Neural cell (in vitro differentiated cells): ENCODE results near the gene CCDC74B. TPM values are rescaled to one million over a fixed set of nuclear protein-coding genes. Genes with fewer than 3 reads are reported as not detected.
"Not testable (repeated sequence)": the region's sequence is repeated elsewhere in the genome, so short reads cannot be mapped to it uniquely, and the experiment has no call there.

Experiments used
- H2AFZ ChIP-seq: fragments of 200-600, 300-800 bp; sonication (generic), shearing (Covaris generic); 2 replicates; pipeline ENCODE4 v1.6.0; 2014; ENCODE audit warnings: low read depth, mild to moderate bottlenecking, antibody characterized with exemption, low read length, moderate library complexity
- H3F3A ChIP-seq: fragments of 200-600 bp; shearing (Covaris generic); 2 replicates; pipeline ENCODE4 v1.6.1; 2016; ENCODE audit warnings: mild to moderate bottlenecking, moderate library complexity, mixed read lengths, antibody characterized with exemption, low read length; ENCODE audit not compliant: insufficient read depth, poor library complexity, severe bottlenecking
- H3K27ac ChIP-seq: fragments of 200-600, 300-800 bp; sonication (generic), shearing (Covaris generic); 2 replicates; pipeline ENCODE4 v1.5.1; 2014; ENCODE audit warnings: mild to moderate bottlenecking, low read length, moderate library complexity
- H3K27me3 ChIP-seq: fragments of 300-800, 200-600 bp; sonication (generic), shearing (Covaris generic); 2 replicates; pipeline ENCODE4 v1.6.0; 2014; ENCODE audit warnings: mild to moderate bottlenecking, low read depth, low read length, moderate library complexity; ENCODE audit not compliant: insufficient read depth
- H3K36me3 ChIP-seq: fragments of 300-800, 200-600 bp; sonication (generic), shearing (Covaris generic); 2 replicates; pipeline ENCODE4 v1.5.1; 2014; ENCODE audit warnings: mild to moderate bottlenecking, antibody characterized with exemption, low read length, moderate library complexity; ENCODE audit not compliant: insufficient read depth
- H3K4me2 ChIP-seq: fragments of 300-800, 200-600 bp; sonication (generic), shearing (Covaris generic); 2 replicates; pipeline ENCODE4 v1.6.0; 2014; ENCODE audit warnings: mild to moderate bottlenecking, low read length
- H3K4me3 ChIP-seq: fragments of 300-800, 200-600 bp; sonication (generic), shearing (Covaris generic); 2 replicates; pipeline ENCODE4 v1.5.1; 2014; ENCODE audit warnings: mild to moderate bottlenecking, low read length, moderate library complexity
- H3K79me2 ChIP-seq: fragments of 200-600 bp; shearing (Covaris generic); replicated peaks from 2 replicates; pipeline ENCODE4 v1.6.0; 2014; ENCODE audit warnings: mild to moderate bottlenecking, low read length, moderate library complexity; ENCODE audit not compliant: insufficient read depth
- H3K9ac ChIP-seq: fragments of 300-800, 200-600 bp; sonication (generic), shearing (Covaris generic); 2 replicates; pipeline ENCODE4 v1.6.1; 2016; ENCODE audit warnings: mild to moderate bottlenecking, low read length, mixed read lengths
- H3K9me2 ChIP-seq: fragments of 200-600 bp; shearing (Covaris generic); 2 replicates; pipeline ENCODE4 v1.6.1; 2016; ENCODE audit warnings: mild to moderate bottlenecking, low read length, mixed read lengths; ENCODE audit not compliant: insufficient read depth
- H3K9me3 ChIP-seq: fragments of 200-600, 300-800 bp; sonication (generic), shearing (Covaris generic); 2 replicates; pipeline ENCODE4 v1.6.1; 2016; ENCODE audit warnings: mild to moderate bottlenecking, mixed run types, low read length, moderate library complexity, mixed read lengths
- H4K20me1 ChIP-seq: fragments of 200-600 bp; shearing (Covaris generic); 2 replicates; pipeline ENCODE4 v1.6.1; 2016; ENCODE audit warnings: mild to moderate bottlenecking, mixed run types; ENCODE audit not compliant: insufficient read depth
- polyA plus RNA-seq: library from polyadenylated mRNA; depleted of rRNA; stranded (reverse); fragments of >200 nt; gene quantifications from 2 replicates; pipeline ENCODE4 v1.2.3, GENCODE V29; 2014

The CCDC74B gene
- polyA plus RNA-seq, 1 donor from 2014 or later: 24.2 TPM

DNA sequence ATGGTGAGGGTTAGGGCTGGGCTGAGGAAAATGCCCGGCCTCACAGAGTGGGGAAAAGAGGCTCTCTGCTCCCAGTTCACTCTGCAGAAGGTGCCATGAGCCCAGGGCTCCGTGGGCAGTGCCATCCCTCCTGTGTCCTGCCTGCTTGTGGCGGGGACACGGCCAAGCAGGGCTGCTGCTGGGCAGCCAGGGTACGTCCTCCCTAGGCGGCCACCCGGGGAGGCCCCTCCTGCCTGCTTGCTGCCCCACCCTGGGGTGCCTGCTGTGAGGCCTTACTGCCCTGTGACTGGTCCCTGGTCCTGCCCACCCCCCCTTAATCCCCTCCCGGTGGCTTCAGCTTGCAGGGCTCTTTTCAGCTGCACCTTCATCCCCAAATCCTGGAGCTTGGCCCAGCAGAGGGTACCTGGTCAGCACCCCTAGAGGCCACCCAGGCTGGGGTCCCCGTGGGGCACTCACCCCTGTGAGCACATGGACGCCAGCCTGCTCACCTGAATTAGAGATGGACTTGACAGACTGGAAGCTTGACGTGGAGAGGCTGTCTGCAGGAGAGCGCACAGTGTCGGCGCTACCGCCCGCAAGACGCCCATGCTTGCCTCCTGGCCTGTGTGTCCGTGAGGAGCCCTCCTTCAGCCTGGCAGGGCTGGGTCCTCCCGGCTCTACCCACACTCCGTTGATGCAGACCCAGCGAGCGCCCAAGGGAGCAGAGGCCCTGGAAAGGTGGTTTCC is 3.1 kb downstream of the CCDC74B start:
- not testable (repeated sequence) for H3F3A ChIP-seq, H3K79me2 ChIP-seq, H3K27ac ChIP-seq, H3K27me3 ChIP-seq, H3K4me2 ChIP-seq, H2AFZ ChIP-seq, H3K9ac ChIP-seq, H3K36me3 ChIP-seq, H3K9me3 ChIP-seq, H4K20me1 ChIP-seq, H3K4me3 ChIP-seq, H3K9me2 ChIP-seq

DNA sequence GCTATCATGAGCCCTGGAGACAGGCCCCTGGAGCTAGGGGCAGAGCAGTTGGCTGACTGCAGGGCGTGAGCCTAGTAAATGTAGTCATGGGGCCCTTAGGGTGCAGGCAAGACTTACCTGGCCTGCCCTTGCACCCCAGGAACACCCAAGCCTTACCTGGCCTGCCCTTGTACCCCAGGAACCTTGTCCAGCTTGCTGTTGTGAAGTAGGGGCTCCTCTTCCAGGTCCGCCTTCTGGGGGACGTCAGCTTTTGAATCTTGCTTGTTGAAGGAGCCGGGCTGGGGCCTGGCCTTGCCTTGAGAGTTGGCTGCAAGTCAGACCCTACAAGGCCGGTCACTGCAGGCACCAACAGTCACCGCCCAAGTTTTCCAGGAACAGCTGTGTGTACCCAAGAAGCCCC is 3.9 kb downstream of the CCDC74B start:
- H3F3A ChIP-seq, H2AFZ ChIP-seq, H3K4me3 ChIP-seq, H3K27ac ChIP-seq, H3K9ac ChIP-seq, H4K20me1 ChIP-seq, H3K36me3 ChIP-seq, H3K79me2 ChIP-seq, H3K27me3 ChIP-seq, H3K4me2 ChIP-seq, H3K9me3 ChIP-seq, H3K9me2 ChIP-seq: not testable (repeated sequence)

DNA sequence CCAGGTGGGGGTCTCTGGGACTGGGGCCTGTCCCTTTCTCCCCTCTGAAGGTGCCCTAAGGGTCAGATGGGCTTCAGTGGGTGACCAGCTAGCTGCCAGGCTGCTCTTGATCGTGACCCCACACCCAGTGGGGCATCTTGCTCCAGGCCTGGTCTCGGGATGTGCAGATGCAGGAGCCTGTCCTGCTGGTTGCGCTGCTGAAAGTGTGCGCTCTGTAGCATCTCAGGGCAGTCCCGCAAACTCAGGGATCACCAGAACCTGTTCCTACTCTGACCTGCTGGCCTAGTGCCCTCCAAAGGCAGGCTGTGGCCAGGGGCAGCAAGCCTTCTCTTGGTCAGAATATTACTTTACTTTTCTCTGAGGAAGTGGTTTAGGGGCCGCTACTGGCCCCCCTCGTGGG is 4.4 kb downstream of the CCDC74B start:
- H3K9me2 ChIP-seq, H3K4me3 ChIP-seq, H3K79me2 ChIP-seq, H3K9ac ChIP-seq, H3K36me3 ChIP-seq, H4K20me1 ChIP-seq, H3K27ac ChIP-seq, H2AFZ ChIP-seq, H3K4me2 ChIP-seq, H3F3A ChIP-seq, H3K9me3 ChIP-seq, H3K27me3 ChIP-seq: not testable (repeated sequence)

DNA sequence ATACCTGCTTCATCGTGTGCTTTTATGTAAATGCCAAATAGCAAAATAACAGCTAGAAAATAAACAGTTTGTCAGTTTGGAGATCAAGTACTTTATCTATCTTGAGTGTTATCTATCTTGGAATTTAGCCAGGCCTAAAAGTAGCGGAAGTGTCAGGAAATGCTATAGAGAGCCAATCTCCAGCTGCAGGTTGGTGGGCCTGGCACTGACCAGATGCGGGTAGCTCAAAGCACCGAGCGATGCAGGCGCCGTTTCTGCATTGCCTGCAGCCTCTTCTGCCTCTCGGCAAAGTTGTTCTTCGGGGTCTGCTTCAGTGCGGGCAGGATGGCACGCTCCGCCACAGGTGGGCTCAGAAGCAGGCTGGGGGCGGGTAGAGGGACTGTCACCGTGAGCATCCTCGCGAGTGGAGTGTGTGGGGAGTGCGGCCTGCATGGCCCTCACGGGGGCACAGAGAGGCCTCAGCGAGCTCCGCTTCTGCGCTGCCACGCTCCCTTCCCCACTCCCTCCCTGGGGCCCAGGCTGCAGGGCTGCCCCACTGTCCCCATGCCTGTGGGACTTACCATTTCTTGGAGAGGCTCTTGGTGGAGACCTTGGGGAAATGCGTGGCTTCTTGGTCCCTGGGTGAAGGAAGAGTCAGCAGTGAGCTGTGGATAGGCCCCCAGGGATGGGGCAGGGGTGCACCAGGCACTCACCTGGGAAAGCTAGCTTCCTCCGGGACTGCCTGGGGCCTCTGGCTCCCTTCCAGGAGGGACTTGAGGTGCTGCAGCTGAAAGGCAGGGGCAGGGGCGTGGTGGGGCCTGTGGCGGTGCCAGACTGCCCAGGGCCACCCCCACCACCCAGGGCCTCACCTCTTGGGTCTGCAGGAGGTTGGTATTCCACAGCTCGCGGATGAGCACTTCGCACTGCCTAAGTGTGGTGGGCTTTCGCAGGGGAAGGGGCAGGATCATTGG is 5.3 kb downstream of the CCDC74B start:
- H3K4me3 ChIP-seq, H3K4me2 ChIP-seq, H3F3A ChIP-seq, H3K36me3 ChIP-seq, H3K79me2 ChIP-seq, H4K20me1 ChIP-seq, H3K27me3 ChIP-seq, H3K9ac ChIP-seq, H3K9me2 ChIP-seq, H3K9me3 ChIP-seq, H3K27ac ChIP-seq, H2AFZ ChIP-seq: not testable (repeated sequence)

DNA sequence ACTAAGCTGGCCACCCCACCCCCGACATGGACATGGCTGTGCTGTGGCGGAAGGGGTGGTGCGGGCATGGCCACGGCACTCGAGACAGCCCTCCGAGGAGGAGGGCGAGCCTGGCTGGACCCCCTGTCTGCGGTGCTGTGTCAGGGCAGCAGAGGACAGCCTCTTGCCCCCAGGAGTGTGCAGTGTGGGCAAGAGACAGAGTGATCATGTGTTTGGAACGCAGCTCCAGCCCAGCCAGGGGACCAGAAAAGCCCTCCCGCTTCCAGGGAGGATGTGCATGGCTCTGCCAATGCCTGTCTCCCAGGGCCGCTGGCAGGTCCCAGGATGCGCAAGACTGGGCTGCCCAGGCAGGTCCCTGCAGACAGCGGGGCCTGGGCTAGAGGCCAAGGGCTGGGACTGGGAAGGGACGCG is 6.1 kb downstream of the CCDC74B start:
- not testable (repeated sequence) for H3K36me3 ChIP-seq, H2AFZ ChIP-seq, H3K79me2 ChIP-seq, H3K4me3 ChIP-seq, H3K4me2 ChIP-seq, H3K27ac ChIP-seq, H3F3A ChIP-seq, H3K27me3 ChIP-seq, H3K9ac ChIP-seq, H4K20me1 ChIP-seq, H3K9me2 ChIP-seq, H3K9me3 ChIP-seq

DNA sequence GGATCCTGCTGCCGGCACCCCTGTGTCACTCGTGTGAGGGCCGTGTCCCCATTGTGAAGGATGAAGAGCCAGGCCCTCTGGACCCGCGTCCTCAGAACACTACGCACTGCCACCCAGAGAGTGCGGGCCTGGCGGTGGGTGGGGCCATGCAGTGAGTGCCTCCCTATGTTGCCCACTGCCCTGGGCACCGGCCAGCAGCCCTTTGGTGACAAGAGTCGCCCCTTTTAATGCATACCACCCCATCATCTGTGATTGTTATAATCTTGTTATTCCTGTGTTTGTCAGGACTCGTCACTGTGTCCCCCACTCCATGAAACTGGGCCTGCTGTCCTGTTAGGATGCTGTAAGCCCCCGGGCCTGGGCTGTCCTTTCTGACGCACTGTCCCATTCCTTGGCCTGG is 6.6 kb downstream of the CCDC74B start:
- H4K20me1 ChIP-seq, H3K9ac ChIP-seq, H3K36me3 ChIP-seq: not testable (repeated sequence)

DNA sequence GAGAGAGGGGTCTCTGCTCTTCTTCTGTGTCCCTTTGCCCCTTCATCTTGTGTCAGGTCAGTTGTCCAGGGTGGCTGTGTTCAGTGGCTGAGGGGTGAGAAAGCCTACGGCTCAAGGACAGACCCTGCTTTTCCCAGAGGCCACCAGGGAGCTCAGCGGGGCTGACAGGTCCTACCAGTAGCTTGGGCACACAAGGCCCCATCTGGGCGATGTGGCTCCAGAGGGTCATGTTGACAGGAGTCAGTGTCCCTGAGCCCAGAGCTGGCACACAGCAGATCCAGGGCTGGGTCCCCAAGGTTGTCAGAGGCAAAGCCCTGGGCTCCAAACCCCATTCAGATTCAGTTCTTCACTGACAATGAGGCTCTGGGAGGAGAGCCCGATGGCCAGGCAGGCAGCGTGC is 7.8 kb downstream of the CCDC74B start:
- H3K4me2 ChIP-seq, H3K79me2 ChIP-seq, H3K9me2 ChIP-seq, H3K27ac ChIP-seq, H3K27me3 ChIP-seq, H3F3A ChIP-seq, H2AFZ ChIP-seq, H3K4me3 ChIP-seq, H3K9ac ChIP-seq, H3K36me3 ChIP-seq, H4K20me1 ChIP-seq, H3K9me3 ChIP-seq: not testable (repeated sequence)

More for the DNA sequence above, 6.6 kb downstream of the CCDC74B start:
- H3K79me2 ChIP-seq, H3K9me2 ChIP-seq, H2AFZ ChIP-seq, H3F3A ChIP-seq, H3K27me3 ChIP-seq, H3K4me2 ChIP-seq, H3K4me3 ChIP-seq, H3K9me3 ChIP-seq, H3K27ac ChIP-seq: not testable (repeated sequence)

DNA sequence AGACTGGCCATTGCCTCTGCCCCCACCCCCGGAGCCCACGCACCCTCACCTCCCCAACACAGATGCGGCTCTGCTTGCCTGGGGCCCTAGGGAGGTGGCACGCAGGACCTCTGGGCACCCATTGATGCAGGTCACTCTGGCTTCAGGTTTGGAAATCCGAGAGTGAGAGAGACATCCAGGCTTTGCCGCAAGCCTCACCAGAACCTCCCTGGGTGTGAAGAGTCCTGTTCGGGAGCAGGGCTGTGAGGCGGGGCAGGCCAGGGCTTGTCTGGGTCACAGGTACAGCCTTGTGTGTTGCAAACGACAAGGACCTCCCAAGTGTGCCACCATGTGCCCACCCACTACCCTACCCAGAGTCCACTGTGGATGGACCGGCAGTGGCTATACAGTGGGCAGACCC is 8.4 kb downstream of the CCDC74B start:
- not testable (repeated sequence) for H3K9me2 ChIP-seq, H3F3A ChIP-seq, H3K27me3 ChIP-seq, H3K9me3 ChIP-seq, H3K4me3 ChIP-seq, H3K4me2 ChIP-seq, H3K36me3 ChIP-seq, H3K27ac ChIP-seq, H3K9ac ChIP-seq, H2AFZ ChIP-seq, H4K20me1 ChIP-seq, H3K79me2 ChIP-seq
